Keratinocyte (primary cell): Measurements from ENCODE around the gene PARD3B.

Source experiments
- CTCF ChIP-seq, 3 experiments: IDR thresholded peaks in 1 of 3; conservative IDR thresholded peaks in 1 of 3; optimal IDR thresholded peaks in 1 of 3; 2 replicates in 2 of 3; 3 replicates in 1 of 3; pipeline versions ENCODE3 to v1.5.1; 2011; ENCODE audit warnings: low read length in 3 of 3, mild to moderate bottlenecking in 3 of 3, moderate library complexity in 2 of 3, control low read depth in 1 of 3, inconsistent platforms in 1 of 3; ENCODE audit not compliant: insufficient read depth in 2 of 3; ENCODE audit errors: extremely low read depth in 1 of 3
- EZH2 ChIP-seq: IDR thresholded peaks from one replicate; pipeline ENCODE4 v1.6.1; 2012; ENCODE audit warnings: inconsistent platforms, mild to moderate bottlenecking, low read length, moderate library complexity

DNA sequence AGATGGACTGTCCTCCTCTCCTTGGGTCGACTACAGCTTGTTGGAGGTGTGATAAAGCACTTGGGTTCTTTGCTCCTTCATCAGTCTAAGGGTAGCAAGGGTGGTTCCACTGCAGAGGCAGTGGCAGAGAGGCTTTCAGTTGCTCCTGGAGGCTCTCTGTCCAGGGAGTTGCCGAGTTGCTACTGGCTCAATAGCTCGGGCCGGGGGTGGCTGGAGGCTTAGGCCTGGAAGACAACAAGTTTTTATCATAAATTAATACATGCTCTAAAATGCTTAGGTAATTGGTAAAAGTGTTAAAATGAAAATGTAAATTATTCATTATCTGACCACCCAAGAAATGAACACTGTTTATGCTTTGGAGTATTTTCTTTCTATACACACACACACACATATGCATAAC, 975.0 kb downstream of the PARD3B start:
- TF ChIP-seq CTCF (optimal IDR thresholded peaks at IDR 0.05 in 1 of 3, IDR thresholded peaks at IDR 0.05 in 1 of 3, conservative IDR thresholded peaks at IDR 0.05 in 1 of 3; ENCODE audit: extremely low read depth in 1 of 3, insufficient read depth in 2 of 3, low read length in 3 of 3): no peak
- TF ChIP-seq EZH2: no peak
